ENCODE results near the gene ACYP2. TPM values are rescaled to one million over a fixed set of nuclear protein-coding genes. Genes with fewer than 3 reads are reported as not detected.
"Not testable (repeated sequence)": the region's sequence is repeated elsewhere in the genome, so short reads cannot be mapped to it uniquely, and the experiment has no call there.

The ACYP2 gene
- total RNA-seq, 6 experiments from 2014 or later, result 9.6 to 22.9 (median 18.5) TPM

GRCh38 chr2:54107455-54107764, 8.0 kb upstream of the ACYP2 start:
- Histone ChIP-seq H3K27me3 (no peaks in the 10 kb centered on the region), H3K9me3 (no peaks in the 10 kb centered on the region), H3K4me3 (peak overlapping the region in 2 of 3 donors; percentile 22 to 31), H3K27ac (peak overlapping the region in 2 of 3 donors; percentile 58 to 69), H3K36me3 (no peaks in the 10 kb centered on the region), H3K4me1 (peaks cover 0 to 19% (median 0%) of the 10 kb centered on the region in 4 donors)
- 19% methylated on average over 2 of the region's 2 CpGs for WGBS (ENCODE audit: insufficient coverage, low coverage, low lambda C conversion rate, missing lambda C conversion rate)
- ATAC-seq (peak; percentile 58 to 78 (median 76)), DNase-seq (no peak)
- intact Hi-C loops (cut with DNase I), result no loop called here
- no peak for TF ChIP-seq CTCF (IDR thresholded peaks at IDR 0.05)
- TF ChIP-seq POLR2A (IDR thresholded peaks at IDR 0.05), result no peak

DNA sequence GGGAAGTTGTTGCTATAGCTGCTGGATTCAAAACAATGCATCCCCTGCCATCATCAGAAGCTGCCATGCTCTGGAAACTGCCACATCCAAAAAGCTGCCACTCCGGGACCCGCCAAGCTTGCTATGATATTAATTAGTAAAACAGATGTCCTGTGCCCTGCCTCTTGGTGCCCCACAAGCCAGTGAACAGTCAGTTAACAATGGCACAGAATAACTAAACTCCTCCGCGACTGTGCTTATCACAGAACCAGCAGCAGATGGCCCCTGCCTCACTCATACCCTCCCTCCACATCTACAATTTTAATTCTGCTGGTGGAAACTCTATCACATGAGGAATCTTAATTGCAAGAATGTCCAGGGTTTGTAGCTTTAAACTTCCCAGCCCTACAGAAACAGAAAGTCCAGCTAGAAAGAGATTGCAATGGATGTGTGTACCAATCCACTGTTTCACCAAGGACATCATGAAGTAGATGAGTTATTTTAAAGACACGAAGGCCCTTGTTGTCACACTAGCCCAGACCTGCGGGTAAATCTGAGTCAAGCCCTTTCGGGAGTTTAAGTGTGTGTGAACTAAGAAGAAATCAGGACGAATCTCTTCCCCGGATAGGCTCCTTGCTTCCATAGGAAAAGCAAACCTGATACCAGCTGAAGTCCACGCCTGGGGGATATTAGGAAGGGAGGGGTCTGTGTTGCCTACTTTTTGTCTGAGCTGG, 7.4 kb upstream of the ACYP2 start:
- no peaks in the 10 kb centered on the region for H3K27me3 ChIP-seq
- no peaks in the 10 kb centered on the region for H3K9me3 ChIP-seq
- no peak for DNase-seq
- TF ChIP-seq CTCF (IDR thresholded peaks at IDR 0.05) (no peak), POLR2A (IDR thresholded peaks at IDR 0.05) (no peak)
- peak overlapping the region in 2 of 3 donors; percentile 58 to 69 for H3K27ac ChIP-seq
- WGBS (ENCODE audit: insufficient coverage, low coverage, low lambda C conversion rate, missing lambda C conversion rate), result 52% methylated on average over 4 of the region's 10 CpGs
- intact Hi-C loops (cut with DNase I), result no loop called here
- no peaks in the 10 kb centered on the region for H3K36me3 ChIP-seq
- peaks cover 0 to 19% (median 0%) of the 10 kb centered on the region in 4 donors for H3K4me1 ChIP-seq
- ATAC-seq, result no peak
- no peak overlapping the region for H3K4me3 ChIP-seq

DNA sequence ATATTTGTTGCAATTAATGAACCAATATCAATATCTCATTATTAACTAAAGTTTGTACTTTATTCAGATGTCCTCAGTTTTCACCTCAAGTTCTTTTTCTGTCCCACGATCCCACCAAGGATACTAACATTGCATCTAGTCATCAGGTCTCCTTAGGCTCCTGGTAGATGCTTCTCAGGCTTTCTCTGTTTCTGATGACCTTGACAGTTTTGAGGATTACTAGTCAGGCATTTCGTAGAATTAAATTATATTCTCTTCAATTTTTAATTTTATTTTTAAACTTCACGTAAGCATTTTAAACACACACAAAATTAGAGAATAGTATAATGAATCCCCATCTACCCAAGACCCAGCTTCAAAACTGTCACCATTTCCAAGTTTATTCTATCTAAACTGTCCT, 5.6 kb upstream of the ACYP2 start:
- Histone ChIP-seq H3K4me1 (peaks cover 0 to 15% (median 0%) of the 10 kb centered on the region in 4 donors), H3K27ac (no peak overlapping the region), H3K4me3 (no peak overlapping the region), H3K27me3 (no peaks in the 10 kb centered on the region), H3K36me3 (no peaks in the 10 kb centered on the region), H3K9me3 (no peaks in the 10 kb centered on the region)
- no peak for DNase-seq
- ATAC-seq, result no peak
- TF ChIP-seq POLR2A (IDR thresholded peaks at IDR 0.05), result no peak
- no peak for TF ChIP-seq CTCF (IDR thresholded peaks at IDR 0.05)
- 91% methylated on average over 3 of the region's 3 CpGs for WGBS (ENCODE audit: insufficient coverage, low coverage, low lambda C conversion rate, missing lambda C conversion rate)
- intact Hi-C loops (cut with DNase I), result no loop called here

GRCh38 chr2:54114479-54114878, 936 bp upstream of the ACYP2 start:
- not testable (repeated sequence) for H3K4me3 ChIP-seq, ATAC-seq, DNase-seq

GRCh38 chr2:54114936-54115283, 505 bp upstream of the ACYP2 start:
- DNase-seq (no peak), ATAC-seq (no peak)
- H3K27me3 ChIP-seq, result no peaks in the 10 kb centered on the region
- no peaks in the 10 kb centered on the region for H3K36me3 ChIP-seq
- peak overlapping the region; percentile 99 for H3K27ac ChIP-seq
- H3K4me3 ChIP-seq, result peak overlapping the region; percentile 59 to 75 (median 74)
- no peaks in the 10 kb centered on the region for H3K9me3 ChIP-seq
- 17% methylated on average over 3 of the region's 3 CpGs for WGBS (ENCODE audit: insufficient coverage, low coverage, low lambda C conversion rate, missing lambda C conversion rate)
- intact Hi-C loops (cut with DNase I), result no loop called here
- no peak for TF ChIP-seq POLR2A (IDR thresholded peaks at IDR 0.05)
- no peak for TF ChIP-seq CTCF (IDR thresholded peaks at IDR 0.05)
- H3K4me1 ChIP-seq, result peaks cover 0 to 7% (median 0%) of the 10 kb centered on the region in 4 donors

More at GRCh38 chr2:54114479-54114878, 936 bp upstream of the ACYP2 start:
- WGBS (ENCODE audit: insufficient coverage, low coverage, low lambda C conversion rate, missing lambda C conversion rate), result 90% methylated on average over 6 of the region's 6 CpGs
- H3K9me3 ChIP-seq; intact Hi-C loops (cut with DNase I); H3K4me1 ChIP-seq; H3K27me3 ChIP-seq; H3K36me3 ChIP-seq: not testable (repeated sequence)
- H3K27ac ChIP-seq, result peak overlapping the region in 2 of 3 donors; percentile 99

- 99% methylated on average over 10 of the region's 10 CpGs for WGBS (ENCODE audit: insufficient coverage, low coverage, low lambda C conversion rate, missing lambda C conversion rate)
- intact Hi-C loops (cut with DNase I); H3K36me3 ChIP-seq; H3K27ac ChIP-seq; H3K4me3 ChIP-seq; H3K9me3 ChIP-seq; ATAC-seq; H3K4me1 ChIP-seq; H3K27me3 ChIP-seq; DNase-seq: not testable (repeated sequence)
Observed at GRCh38 chr2:54116598-54116997, 1.2 kb downstream of the ACYP2 start.

Data from right lobe of liver (tissue), 6 donors.